NCI-H2107 (cell line): Measurements from ENCODE around the gene GSTM4.

ENCODE experiments used
- DNase-seq: peaks from one replicate; lab custom pipeline; 2025; lab: John Stamatoyannopoulos, UW

The GSTM4 gene

DNA sequence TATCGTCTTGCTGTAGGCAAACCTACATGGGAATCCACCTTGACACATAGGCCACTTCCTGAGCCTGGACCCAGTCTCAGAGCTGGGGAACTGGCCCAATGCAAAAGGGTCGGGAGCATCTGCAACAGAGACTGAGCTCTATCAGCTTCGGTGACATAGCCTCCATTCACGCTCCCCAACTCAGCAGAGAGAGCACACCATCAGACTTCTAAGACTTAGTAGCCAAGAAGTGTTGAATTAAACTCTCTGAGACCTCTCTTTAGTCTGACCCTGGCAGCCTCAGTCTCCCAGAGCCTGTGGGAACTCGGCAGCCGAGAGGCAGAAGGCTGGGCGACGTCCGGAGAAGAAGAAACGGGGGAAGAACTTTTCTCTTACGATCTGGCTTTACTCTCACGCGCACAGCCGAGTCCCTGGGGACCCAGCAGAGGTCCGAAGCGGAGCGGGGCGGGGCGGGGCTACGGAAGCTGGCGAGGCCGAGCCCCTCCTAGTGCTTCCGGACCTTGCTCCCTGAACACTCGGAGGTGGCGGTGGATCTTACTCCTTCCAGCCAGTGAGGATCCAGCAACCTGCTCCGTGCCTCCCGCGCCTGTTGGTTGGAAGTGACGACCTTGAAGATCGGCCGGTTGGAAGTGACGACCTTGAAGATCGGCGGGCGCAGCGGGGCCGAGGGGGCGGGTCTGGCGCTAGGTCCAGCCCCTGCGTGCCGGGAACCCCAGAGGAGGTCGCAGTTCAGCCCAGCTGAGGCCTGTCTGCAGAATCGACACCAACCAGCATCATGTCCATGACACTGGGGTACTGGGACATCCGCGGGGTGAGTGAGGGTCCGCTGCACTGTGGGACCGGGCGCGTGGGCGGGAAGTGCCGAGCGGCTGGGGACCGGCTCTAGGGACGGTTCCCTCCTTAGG is at the start of gene GSTM4:
Gene GSTM4, plus strand, starts transcription at position 485 of the 905 bp plus-strand sequence. Its CDS starts 291 bp downstream, at position 776.
- DNase-seq = no peak

DNA sequence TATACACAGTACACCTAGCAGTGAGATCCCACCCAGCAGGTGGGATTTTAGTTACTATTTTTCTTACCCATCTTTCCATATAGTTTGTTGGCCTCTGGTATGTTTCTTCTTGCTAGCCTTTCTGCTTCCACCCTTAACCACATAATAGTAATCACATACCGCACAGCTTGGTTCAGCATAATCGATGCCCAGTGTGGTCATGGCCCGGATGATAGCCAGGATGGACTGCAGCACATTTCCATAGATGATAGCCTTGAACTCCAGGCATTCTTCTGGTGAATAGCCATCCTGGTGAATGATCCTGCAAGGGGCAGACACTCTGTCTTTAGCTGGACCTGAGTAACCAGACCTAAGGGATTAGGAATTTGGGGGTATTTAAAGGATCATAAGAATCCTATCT is 46.0 kb upstream of the GSTM4 start:
- no peak for DNase-seq

- no peak for DNase-seq
These were observed 45.1 kb upstream of the GSTM4 start for GRCh38 chr1:109610609-109611307.

- no peak for DNase-seq
These were observed 44.5 kb upstream of the GSTM4 start for GRCh38 chr1:109611308-109611990.

GRCh38 chr1:109613361-109614147 is 42.3 kb upstream of the GSTM4 start:
- DNase-seq = no peak

- DNase-seq = no peak
These were observed 40.0 kb upstream of the GSTM4 start for GRCh38 chr1:109615879-109616278.

GRCh38 chr1:109616391-109616790 is 39.5 kb upstream of the GSTM4 start:
- DNase-seq = no peak

DNA sequence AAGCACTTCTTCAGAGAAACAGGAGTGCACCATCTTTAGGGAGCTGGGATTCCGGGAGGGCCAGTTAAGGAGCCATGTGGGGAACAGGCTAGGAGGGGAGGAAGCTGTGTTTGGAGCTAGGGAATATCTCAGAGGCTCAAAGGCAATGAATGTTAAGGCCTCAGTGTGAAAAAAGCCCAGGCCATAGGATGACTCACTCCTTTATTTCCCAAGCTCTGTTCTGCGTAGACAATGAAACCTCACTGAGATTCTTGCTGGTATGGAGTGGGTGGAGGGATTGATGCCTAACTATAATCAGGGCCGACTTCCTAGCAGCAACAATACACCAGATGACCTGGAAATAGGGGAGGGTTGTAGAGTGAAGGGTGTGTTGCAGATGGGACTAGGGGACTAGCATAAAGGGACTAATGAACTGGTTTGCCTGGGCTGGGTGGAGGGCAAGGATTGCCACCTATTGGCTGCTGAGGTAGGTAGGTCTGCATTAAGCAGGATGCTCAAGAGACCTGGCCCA is 38.6 kb upstream of the GSTM4 start:
- no peak for DNase-seq

GRCh38 chr1:109618661-109619575 is 37.0 kb upstream of the GSTM4 start:
- DNase-seq = no peak

GRCh38 chr1:109619576-109620400 is 36.1 kb upstream of the GSTM4 start, which contains the start of the genes AMPD2 and GNAT2:
Gene AMPD2 (plus strand): TSS chr1:109619837. CDS start chr1:109621176, 1,339 bp downstream.
Gene GNAT2 (minus strand): TSS chr1:109619616. CDS start chr1:109612870, 6,746 bp downstream.
- DNase-seq = no peak

DNA sequence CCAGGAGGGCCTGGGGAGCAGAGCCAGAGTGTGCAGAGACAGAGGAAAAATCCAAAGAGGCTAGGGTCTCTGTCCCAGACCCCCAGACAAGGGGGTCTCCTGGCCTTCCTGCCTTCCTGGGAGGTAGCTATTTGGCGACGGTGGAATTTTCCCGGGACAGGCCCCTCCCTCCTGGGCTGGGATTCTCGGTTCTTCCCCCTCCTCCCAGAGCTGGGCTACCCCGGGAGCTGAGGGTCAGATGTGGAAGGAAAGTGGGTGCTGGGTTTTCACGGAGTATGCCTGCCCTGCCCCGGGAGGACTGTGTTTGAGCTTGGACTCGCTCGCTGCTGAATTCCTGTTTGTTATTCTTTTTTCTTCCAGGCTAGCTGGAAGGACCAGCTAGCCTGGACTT is 35.5 kb upstream of the GSTM4 start:
- DNase-seq = no peak

- DNase-seq = peak; percentile 80
These were observed 35.0 kb upstream of the GSTM4 start for GRCh38 chr1:109620841-109621286.

DNA sequence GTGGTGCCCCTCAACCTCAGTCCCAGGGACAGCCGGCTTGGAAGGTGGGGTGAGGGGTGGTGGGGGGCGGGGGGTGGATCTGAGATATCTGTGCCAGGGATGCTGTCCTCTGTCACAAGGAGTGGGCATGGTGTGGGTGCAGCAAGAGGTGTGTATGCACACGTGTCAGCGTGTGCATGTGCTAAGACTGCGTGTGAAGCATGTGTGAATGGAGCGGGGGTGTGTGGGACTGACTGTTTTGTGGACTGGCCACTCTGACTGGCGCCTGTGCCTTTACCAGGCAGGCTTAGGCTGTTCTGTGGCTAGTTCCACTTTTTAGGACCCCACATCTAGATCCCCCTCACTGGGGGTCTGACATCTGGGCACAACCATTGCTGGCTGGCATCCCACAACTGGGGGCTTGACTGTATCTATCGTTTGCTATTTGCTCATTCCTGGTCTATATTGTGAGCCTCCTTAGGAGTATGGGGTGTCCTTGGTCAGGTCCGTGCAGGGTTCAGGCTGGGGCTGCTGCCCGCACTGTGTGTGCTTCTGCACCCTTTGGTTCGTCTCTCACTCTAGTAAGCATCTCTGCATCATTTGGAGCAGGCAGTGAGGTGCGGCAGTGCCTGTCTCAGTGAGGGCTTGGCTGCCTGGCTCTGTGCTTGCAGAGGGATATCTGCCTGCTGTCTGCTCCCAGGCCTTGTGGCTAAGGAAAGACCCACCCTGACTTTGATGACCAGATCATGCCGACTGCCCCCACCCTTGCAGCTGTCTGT is 34.3 kb upstream of the GSTM4 start:
- DNase-seq = no peak

DNA sequence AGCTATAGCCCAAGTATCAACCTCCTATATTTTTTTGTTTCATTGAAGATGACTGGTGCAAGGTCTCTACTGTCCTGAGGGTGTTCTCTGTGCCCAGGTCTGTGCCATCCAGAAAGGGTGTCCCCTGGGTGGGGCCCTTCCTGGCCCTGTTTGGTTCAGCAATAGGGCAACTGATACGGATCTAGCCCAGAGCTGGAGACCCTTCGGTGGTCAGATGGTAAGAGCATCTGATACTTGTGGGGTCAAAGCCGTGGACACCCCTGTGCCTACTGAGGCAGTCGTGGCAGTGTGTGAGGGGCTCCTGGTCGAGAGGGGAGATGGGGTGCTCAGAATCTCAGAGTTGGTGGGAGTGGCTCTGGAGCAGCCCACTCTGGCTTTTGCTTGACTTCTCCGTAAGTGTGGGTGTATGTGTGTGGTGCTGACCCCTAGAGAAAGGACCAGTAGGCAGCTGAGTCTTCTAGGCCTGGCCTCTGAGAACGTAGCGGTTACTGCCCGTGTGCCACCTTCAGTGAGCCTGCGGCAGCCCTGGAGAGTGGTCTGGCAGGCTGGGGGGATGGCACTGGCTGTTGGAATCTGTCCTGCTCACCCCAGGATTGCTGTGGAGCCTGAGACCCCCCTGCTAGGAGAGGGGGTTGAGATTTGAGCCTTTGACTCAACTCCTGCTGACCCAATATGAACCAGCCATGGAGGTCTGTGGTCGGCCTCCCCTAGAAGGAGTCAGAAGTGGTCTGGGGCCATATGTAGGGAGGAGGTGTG is 33.6 kb upstream of the GSTM4 start:
- no peak for DNase-seq

GRCh38 chr1:109622895-109623294 is 33.0 kb upstream of the GSTM4 start:
- DNase-seq = no peak

- DNase-seq = no peak
These were observed 32.2 kb upstream of the GSTM4 start for GRCh38 chr1:109623601-109624161.

DNA sequence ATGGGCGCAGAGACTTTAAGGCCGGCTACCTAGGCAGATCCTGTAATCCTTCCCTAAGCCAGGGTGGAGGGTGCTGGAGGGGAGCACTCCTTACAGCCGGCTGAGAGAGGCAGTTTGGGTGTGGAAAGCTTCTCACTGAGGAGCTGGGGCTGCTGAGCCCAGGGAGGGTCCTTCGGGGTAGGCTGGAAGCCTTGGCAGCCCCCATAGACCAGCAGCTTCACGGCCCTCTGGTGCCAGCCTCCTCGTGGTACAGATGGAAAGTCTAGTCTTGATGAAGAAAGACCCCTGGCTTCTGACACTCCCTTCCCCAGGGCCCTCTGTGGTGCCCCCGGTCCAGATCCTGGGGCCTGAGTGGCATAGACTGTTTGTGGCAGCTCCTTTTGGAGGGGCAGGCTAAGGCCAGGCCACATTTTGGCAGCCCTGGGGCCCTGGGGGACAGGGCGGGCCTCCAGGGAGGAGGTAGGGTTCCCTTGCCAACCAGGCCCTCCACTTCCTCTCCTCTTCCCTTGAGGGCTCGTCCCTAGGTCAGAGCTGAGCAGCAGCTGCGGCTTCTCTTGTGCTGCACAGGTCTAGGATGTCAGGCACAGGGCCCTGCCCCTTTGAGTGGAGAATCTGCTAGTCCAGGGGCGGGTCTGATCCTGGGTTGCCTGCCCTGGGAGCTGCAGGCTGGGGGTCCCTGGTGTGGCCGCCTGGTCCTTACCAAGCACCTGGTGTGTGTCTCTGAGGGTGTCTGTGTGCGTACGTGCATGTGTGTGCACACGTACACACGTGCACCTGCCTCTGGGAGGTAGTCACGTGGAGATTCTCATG is 31.5 kb upstream of the GSTM4 start:
- peak; percentile 75 for DNase-seq
